ENCODE results near the gene CORO7.
"Not testable (repeated sequence)": the region's sequence is repeated elsewhere in the genome, so short reads cannot be mapped to it uniquely, and the experiment has no call there.

Gene CORO7

DNA sequence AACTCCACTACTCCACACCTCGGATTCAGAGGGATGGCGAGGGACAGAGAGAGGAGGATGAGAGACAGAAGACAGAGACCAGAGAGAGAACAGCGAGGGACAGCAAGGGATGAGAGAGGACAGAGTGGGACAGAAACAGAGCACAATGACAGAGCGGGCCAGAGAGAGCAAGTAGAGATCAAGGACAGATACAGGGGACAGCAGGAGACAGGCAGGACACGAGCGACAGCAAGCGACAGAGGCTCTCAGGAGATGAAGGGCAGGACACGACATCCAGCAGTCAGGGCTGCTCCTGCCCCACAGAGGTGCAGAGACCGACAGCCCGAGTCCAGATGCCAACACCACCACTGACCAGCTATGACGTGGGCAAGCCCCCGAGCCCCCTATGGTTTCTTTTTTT, 14.9 kb downstream of the CORO7 start:
- no peak for DNase-seq

DNA sequence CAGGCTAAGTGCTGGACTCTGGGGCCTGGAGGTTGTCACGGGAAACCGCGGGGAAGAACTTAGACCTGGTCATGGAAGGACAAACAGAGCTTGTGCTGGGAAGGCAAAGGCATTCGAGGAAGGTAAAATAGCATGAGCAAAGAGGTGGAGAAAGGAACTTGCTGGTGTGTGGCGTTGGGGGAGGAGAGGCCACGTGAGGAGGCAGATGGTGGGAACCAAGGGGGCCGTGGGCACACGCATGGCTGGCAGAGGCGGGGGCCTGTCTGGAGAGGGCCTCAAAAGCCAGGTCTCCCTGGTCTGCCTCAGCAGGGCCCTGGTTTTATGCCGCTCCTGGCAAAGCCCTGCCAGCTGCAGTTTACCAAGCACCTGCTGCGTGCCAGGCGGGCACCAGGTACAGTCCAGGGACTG, 15.3 kb downstream of the CORO7 start:
- DNase-seq, result no peak

GRCh38 chr16:4399001-4399730, 17.2 kb downstream of the CORO7 start:
- no peak for DNase-seq

DNA sequence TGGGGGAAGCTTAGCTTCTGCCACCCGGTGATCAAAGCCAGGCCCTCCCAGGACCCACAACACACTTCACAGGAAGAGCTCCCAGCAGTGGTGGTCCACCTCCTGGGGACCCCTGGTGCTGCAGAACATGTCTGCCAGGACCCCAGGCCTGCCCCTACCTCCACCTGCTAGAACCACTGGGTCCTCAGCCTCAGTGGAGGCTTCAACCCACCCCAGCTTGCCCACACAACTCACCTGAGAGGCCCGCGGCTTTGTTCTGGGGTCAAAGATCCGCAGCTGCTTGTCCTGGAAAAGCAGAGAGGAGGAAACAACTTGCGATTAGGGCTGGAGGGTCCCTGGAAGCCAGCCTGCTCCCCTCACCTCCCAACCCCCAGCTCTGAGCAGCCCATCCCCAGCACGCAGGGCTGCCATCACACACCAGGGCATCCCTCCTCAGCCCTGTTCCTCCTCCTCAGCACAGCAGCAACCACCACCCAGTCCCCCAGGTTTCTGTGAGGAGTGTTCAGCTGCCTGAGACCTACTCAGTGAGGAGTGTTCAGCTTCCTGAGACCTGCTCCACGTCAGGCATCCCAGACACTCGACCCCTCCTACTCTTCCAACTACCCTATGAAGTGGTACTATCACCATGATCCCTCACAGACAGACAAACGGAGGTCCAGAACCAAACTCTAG, 21.2 kb downstream of the CORO7 start:
- no peak for DNase-seq

DNA sequence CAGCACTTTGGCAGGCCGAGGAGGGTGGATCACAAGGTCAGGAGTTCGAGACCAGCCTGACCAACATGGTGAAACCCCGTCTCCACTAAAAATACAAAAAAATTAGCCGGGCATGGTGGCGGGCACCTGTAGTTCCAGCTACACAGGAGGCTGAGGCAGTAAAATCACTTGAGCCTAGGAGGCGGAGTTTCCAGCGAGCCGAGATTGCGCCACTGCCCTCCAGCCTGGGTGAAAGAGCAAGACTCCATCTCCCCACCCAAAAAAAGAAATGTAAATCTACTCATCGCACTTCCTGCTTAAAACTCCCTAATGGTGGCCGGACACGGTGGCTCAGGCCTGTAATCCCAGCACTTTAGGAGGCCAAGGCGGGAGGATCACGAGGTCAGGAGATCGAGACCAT, 22.5 kb downstream of the CORO7 start:
- DNase-seq, result not testable (repeated sequence)

- DNase-seq, result no peak
Observed at GRCh38 chr16:4393240-4393600, 23.2 kb downstream of the CORO7 start.

DNA sequence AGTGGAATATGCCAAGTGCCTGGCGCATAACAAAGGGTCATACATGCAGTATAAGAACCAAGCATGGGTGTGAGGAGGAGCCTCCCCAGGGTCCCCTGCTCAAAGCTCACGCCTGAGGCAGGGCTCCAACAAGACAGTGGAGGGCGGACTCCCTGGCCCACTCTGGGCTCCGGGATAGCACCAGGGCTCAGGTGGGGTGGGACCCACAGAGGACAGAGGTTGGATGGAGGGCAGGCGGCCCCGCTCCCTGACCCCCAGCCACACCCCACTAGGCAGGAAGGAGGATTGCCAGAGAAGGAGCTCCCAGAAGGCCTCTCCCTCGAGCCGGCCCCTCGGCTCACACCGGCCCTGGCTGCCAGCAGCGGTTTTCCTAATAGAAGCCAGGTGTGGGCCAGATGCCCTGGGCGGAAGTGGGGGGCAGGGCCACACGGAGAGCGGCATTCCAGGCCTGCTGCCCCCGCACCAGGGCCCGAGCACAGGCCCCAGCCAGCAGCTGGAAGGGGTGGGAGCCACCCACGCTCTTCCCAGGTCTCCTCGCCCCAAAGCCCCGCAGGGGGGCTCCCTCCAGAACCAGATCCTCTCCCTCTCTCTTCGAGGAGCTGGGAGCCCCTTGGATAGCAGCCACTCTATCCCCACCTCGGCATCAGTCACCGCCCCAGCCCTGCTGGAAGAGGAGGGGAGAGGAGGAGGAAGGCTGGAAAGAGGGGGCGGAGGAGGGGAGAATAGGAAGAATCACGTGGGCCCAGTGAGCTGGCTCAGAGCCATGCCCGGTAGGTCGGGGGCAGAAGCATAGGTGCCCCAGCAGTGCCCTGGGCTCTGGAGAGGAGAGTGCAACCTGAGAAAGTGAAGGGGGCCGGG, 23.8 kb downstream of the CORO7 start:
- DNase-seq, result peak; percentile 32

GRCh38 chr16:4391631-4392381, 24.6 kb downstream of the CORO7 start:
- DNase-seq, result peak; percentile 12

- no peak for DNase-seq
Observed at GRCh38 chr16:4390266-4391260, 25.8 kb downstream of the CORO7 start.

DNA sequence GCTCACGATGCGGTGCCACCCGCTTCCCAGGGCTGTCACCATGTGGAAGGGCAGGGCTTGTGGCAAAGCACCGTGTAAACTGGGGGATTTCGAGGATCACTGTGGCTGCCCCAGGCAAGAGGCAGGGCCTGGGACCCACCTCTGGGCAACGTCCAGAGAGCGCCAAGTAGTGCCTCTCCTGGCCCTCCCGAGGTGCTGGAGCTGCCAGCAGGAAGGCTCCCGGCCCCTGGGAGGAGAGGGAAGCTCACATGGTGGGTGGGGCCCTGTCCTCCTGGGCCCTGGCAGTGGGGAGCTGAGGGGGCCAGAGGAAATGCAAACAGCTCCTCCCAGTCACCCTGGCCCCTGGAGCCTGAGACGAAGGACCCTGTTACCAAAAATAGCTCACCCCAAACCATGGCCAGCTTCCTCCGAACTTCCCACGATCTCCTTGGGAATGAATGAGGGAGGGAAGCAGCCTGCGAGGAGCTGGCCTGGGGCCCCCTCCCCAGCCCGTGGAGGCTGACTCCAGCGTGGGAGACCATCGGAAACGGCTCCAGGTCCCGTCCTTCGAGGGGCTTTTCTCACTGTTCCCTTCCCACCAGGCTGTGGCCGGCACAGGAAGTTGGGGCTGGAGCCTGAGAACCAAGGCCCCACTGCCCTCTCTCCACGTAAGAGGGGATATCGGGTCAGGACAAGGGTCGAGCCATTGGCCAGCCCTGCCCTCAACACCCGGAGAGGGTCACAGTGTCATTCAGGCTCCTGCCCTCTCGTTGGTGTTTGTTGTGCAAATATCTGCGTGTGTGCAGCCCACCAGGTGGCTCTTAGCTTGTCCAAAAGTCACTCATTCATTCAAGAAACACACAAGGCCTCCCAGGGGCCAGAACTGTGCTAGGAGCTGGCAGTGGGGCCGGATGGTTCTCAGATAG, 27.1 kb downstream of the CORO7 start:
- no peak for DNase-seq

DNA sequence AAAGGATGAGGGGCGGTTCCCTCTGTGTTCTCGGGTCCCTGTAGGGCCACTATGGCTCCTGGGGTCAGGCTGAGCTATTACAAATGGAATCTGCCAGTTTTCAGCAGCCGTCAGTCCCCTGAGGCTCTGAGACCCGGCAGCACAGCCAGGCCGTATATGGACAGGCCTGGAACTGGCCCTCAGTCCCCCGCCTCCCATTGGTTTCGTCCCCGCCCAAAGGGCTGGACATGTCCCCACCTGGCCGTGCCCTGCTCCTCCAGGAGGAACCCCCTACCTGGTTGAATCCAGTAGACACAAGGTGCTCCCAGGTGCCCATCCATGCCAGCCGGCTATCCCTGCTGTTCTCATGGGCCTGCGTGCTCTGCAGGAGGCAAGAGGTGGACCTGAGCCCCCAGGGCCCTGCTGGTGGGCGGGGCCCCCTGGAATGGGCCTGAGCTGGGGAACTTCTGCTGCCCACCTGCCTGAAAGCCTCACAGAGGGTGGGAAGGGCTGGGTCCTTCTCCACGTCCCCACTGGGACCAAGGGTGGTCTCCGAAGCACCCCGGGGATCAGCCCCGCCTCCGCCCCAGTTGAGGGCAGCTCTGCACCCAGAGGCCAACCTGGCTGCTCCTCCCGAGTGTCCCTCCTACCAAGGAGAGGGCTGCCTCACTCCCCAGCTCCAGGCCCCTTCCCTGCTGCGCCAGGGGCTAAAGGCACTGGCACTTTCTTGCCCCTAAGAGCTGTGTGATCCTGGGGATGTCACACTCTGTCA, 27.9 kb downstream of the CORO7 start:
- DNase-seq, result no peak

DNA sequence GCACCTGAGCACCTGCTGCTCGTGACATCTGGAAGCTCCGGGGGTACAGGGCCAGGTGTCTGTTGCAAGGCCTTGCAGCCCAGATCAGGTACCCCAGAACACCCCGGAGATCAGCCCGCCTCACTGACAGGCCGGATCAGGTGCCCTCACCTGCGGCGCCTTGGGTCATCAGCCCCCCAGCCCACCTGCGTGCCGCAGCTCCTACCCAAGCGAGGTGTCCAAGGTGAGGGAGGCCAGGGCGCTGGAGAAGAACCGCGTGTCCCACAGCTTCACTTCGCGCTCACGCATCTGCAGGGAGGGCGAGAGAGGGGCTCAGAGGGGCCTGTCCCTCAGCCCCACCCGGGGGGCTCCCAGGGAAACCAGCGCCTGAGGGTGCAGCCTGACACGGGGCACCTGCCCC, 28.6 kb downstream of the CORO7 start:
- no peak for DNase-seq

DNA sequence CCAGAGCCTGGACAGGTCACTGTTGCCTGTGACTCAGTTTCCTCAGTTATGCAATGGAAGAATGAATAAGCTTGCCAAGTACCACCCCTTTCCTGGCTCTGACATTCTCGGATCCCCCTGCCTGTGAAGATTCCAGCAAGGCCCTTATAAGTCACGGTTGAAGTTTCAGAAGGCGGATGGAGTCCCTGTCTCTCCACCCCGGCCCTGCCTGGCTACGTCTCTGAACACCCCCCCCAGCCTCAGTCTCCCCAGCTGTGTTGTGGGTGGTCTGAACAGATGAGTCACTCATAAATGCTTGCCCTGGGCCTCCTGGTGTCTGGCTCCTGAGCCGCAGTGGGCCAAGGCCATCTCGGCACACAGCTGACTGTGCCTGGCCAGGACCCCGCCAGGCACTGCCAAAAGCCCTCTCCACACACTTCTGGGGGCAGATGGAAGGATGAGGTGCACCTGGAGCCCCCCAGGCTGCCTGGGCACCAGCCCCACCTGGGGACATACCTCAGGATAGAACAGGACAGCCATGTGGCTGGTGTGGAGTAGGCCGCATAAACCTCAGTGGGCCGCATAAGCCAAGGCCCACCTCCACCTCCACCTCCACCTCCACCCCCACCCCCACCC, 29.3 kb downstream of the CORO7 start:
- DNase-seq, result no peak

DNA sequence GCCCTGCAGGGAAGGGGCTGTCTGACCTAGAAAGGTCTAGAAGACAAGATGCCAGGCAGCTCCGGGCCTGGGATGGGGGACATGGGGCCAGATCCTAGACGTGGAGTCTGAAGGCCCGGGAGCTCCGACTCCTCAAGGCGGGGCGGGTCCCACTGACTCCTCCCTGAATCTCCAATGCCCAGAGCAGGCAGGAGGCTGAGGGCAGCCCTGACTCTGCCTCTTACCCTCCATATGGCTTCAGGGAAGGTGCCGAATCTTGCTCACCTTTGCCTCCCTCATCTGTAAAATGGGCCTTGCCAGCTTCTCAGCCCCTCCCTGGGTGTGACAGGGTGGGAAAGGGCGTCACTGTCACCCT, 30.0 kb downstream of the CORO7 start:
- DNase-seq, result no peak

- DNase-seq, result no peak
Observed at GRCh38 chr16:4385789-4386450, 30.5 kb downstream of the CORO7 start.

GRCh38 chr16:4385066-4385788, 31.2 kb downstream of the CORO7 start:
- no peak for DNase-seq

- no peak for DNase-seq
Observed at GRCh38 chr16:4384509-4384942, 31.9 kb downstream of the CORO7 start.
